NCI-H2196 treated with DMSO at 0.1 percent for 48 hours (cell line): ENCODE measurements around the gene MDK.
A peak's percentile ranks its signal among the peaks of the same experiment; 100 is the strongest.

Source experiments
- DNase-seq: peaks from one replicate; lab custom pipeline; 2025; ENCODE audit not compliant: unreplicated experiment; lab: John Stamatoyannopoulos, UW

MDK gene

GRCh38 chr11:46381048-46381818 is at the start of gene MDK:
Gene MDK (plus strand): TSS chr11:46381669. CDS start chr11:46382058, 389 bp downstream.
- peak; percentile 23 for DNase-seq

GRCh38 chr11:46332093-46332567 is 49.3 kb upstream of the MDK start:
- DNase-seq: no peak

- DNase-seq: no peak
These were observed 48.7 kb upstream of the MDK start for GRCh38 chr11:46332568-46333393.

DNA sequence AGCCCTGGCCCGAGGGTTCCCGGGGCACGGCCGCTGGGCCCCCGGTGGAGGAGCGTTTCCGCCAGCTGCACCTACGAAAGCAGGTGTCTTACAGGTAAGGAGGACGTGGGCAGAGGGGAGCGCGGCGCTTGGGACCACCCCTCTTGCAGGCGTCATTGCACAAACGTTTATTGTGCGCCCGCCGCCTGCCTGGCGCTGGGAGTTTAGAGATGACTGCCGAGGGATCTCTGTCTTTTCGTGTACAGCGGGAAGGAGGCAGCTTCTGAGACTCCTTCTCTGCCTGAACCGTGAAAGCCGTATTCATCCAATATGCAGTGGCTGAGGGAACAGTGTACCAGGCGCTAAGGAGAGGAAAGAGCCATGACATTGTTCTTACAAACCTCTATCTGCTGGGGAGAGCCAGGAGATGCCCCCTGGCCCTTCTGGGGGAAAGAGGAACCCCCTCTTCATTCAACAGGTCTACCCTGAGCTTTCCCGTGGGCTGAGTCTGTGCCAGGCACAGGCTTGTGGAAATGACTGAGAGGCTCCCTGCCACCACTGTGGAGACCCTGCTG is 48.0 kb upstream of the MDK start:
- DNase-seq: no peak

DNA sequence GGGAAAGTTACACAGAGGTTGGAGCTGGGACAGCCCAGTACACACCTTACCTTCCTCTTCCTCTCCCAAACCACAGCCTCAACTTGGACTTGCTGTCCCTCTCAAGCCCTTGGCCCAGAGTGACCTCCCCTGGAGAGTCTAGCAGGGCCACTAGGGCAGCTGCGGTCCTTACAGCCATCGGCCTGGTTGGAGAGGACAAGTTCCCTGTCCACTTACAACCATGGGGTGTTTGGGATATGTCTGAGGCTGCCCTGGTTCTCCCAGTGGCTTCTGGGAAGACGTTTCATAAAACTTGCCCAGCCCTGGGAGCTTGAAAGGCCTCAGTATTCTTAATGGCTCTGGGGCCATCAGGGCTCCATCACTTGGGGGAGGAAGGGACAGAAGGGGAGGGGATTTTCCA is 47.3 kb upstream of the MDK start:
- no peak for DNase-seq

DNA sequence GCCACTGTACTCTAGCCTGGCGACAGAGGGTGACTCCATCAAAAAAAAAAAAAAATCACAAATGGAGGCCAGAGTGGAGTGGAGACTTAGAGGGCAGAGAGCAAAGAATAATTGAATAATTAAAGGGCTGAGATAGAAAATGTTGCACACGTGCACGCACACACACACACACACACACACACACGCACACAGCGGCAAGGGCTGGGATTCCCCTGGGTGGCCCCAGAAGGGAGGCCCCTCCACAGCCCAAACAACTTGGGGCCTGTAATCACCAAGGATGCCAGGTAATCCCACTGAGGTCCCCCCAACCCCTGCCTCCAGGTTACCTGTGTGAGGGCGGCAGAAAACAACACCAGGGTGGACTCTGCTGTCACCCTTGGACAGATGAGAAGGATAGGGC is 46.2 kb upstream of the MDK start:
- DNase-seq: no peak

GRCh38 chr11:46335890-46336562 is 45.4 kb upstream of the MDK start:
- no peak for DNase-seq

DNA sequence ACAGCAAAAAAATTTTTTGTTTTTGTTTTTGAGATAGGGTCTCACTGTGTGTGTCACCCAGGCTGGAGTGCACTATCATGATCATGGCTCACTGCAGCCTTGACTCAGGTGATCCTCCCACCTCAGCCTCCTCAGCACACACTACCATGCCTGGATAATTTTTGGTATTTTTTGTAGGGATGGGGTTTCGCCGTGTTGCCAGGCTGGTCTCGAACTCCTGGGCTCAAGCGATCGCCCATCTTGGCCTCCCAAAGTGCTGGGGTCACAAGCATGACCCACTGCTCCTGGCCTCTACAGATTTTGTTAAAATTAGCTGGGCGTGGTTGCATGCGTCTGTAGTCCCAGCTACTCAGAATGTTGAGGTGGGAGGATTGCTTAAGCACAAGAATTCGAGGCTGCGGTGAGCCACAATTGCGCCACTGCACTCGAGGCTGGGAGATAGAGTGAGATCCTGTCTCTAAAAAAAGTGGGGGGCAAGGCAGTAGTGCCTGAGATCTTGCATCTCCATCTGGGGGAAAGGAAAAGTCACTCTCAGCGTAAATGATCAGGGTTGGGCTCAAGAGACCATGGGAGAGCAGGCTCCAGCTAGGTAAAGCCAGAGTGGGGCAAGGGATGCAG is 44.8 kb upstream of the MDK start:
- DNase-seq: no peak

GRCh38 chr11:46337626-46338345 is 43.7 kb upstream of the MDK start:
- DNase-seq: no peak

GRCh38 chr11:46338636-46338987 is 42.9 kb upstream of the MDK start:
- no peak for DNase-seq

DNA sequence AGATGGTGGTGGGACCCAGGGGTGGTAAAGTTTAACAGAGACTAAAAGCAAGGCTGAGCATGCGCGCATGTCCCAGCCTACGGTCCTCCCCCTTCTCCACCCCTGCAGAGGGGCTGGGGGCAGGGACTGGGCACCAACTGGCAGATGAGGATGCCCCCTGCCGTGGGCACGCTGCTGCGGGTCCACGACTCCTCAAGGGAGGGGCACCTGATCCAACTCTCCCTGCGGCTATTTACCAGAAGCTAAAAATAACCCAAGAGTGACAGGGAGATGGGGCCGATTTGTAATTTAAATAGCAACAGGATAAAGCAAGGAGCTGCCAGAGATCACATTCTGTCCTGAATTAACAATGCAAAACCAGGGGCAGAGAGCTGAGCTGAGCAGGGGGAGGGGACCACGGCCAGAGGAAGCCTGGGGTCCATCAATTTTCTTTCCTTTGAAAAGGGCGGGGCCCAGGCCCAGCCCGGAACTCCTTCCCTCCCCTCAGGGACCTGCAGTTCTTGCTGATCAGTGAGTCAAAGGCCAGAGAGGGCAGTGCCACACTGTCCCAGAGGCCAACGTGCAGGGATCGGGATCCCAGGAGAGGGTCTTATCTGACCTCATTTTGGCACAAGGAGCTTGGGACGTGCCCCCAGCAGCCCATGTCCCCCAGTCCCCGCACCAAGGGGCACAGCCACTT is 42.3 kb upstream of the MDK start:
- DNase-seq: no peak

DNA sequence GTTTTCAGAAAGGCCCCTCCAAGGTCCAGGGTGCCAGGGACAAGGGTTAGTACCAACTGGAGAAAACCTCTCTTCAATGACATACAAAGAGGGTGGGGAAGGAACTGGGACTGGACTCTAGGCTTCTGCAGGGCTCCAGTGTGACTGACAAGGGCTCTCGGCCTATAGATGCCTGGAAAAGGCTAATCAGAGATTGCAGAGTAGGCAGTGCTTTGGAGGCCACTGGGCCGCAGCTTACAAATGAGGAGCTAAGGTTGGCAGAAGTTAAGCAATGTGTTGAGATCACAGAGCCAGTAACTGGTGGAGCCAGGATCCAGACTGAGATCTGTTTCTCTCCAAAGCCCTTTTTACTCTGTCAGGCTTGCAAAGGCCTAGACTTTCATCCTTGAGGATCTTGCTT is 41.7 kb upstream of the MDK start:
- no peak for DNase-seq

- no peak for DNase-seq
These were observed 40.0 kb upstream of the MDK start for GRCh38 chr11:46341454-46341853.

GRCh38 chr11:46342239-46342638 is 39.2 kb upstream of the MDK start:
- no peak for DNase-seq

- no peak for DNase-seq
These were observed 37.9 kb upstream of the MDK start for GRCh38 chr11:46343520-46343919.

DNA sequence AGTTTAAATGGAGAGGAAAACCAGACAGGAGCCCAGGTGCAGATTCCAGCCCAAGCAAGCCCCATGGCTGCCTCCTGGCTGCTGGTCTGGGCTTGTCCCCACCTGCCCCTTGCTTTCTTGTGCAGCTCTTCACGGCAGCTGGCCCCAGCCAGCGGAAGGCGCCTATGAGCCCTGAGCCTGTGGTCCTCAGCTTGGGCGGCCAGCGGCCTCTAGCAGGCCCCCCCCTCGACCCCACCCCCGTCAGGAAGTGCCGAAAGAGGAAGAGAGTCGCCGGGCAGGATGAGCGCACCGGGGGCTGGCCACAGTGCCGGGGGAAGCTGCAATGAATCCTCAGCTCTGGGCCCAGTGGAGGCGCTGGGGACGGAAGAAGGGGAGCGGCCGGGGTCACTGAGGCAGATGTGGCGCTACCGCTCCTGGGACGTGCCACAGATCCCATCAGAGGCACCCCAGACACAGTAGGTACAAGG is 36.3 kb upstream of the MDK start:
- no peak for DNase-seq

GRCh38 chr11:46345881-46346484 is 35.5 kb upstream of the MDK start:
- DNase-seq: no peak

DNA sequence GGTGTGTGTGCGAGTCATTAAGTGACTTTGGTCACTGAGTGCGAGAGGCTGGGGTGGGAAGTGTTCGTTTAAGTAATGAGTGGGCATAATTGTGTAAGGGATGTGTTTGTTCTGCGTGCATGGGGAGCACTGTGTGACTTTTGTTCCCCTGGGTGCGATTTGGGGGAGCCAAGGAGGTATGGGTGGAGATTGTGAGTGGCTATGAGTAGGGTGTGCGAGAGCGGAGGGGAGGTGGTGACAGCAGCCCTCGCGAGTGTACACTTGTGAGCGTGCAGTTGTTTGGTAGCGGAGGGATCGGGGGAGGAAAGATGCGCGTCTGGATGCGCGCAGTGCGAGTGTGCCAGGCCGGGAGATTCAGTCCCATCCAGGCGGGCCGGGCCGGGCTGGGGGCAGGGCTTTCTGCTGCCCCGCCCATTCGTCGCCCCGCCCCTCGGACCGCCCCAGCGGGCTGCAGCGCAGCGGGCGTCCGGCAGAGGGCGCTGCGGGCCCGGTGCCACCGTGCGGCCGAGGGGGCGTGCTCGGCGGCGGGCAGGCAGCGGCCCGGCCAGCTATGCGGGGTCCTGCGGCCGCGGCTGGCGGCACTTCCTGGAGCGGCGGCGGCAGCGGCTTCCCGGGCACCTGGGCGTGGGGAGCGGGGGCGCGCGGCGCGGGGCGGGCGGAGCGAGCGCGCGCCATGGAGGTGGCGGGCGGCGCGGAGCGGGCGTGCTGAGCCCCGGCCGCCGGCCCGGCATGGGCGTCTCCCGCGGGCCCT is 34.4 kb upstream of the MDK start, which contains the start of gene DGKZ:
DGKZ (plus strand) TSS at position 578 of the 751 bp plus-strand sequence. CDS start 197 bp downstream, outside the sequence.
- DNase-seq: peak; percentile 84
